ENCODE measurements around the gene CAMTA2.

GRCh38 chr17:4971826-4972225 is 15.6 kb downstream of the CAMTA2 start:
- TF ChIP-seq EZH2 (IDR thresholded peaks at IDR 0.05; ENCODE audit: low read length): no peak
- no peak for TF ChIP-seq CTCF (optimal IDR thresholded peaks at IDR 0.05 in 1 of 3, IDR thresholded peaks at IDR 0.05 in 1 of 3, conservative IDR thresholded peaks at IDR 0.05 in 1 of 3; ENCODE audit: extremely low read depth in 1 of 3, insufficient read depth in 2 of 3, low read length in 3 of 3)
